Measurements from ENCODE around the gene FAM117B. TPM values are rescaled to one million over a fixed set of nuclear protein-coding genes. Genes with fewer than 3 reads are reported as not detected.

The FAM117B gene
- total RNA-seq, 1 experiment from 2014 or later: 8.0 TPM

DNA sequence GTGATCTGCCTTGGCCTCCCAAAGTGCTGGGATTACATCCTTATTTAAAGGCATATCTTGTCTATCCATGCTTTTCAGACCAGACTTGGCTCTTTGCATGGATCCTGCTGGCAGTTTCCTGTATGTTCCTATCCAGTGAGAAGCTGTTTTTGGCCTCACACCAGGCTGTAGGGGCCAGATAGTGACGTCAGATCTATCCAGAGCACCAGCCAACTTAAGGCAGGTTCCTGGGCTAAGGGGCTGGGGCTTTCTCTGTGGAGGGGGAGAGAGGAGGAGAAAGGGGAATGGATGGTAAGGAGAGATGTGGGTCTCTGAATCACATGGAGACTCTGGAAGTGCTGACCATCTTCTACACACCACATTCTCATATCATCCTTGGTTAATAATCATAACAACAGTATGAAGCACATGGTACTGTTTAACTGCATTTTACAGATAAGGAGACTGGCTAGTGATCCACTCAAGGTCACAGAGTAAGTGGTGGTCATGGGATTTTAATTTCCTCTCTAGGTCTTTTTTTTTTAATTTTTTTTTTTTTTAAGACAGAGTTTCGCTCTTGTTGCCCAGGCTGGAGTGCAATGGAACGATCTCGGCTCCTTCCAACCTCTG, 2.0 kb upstream of the FAM117B start:
- H3K27ac ChIP-seq (ENCODE audit: low read length): no peak overlapping the region
- H3K4me3 ChIP-seq (ENCODE audit: low read length): no peak overlapping the region
- no peaks in the 10 kb centered on the region for H3K27me3 ChIP-seq (ENCODE audit: low read length)
- no peak overlapping the region for H3K4me2 ChIP-seq (ENCODE audit: low read depth, low read length, poor library complexity, severe bottlenecking)
- no peaks in the 10 kb centered on the region for H3K9me2 ChIP-seq (replicated peaks; ENCODE audit: insufficient read depth, low read length)
- H3K9ac ChIP-seq (ENCODE audit: low read length): no peak overlapping the region
- H3K4me1 ChIP-seq (ENCODE audit: low read length): peaks cover 20% of the 10 kb centered on the region
- DNase-seq: no peak
- H2AFZ ChIP-seq (ENCODE audit: low read length): no peak overlapping the region
- H3K79me2 ChIP-seq (ENCODE audit: low read length): peaks cover 10% of the 10 kb centered on the region; the same call in 1 of the 2 replicates
- H3K36me3 ChIP-seq (ENCODE audit: insufficient read depth, low read length): no peaks in the 10 kb centered on the region
- no peaks in the 10 kb centered on the region for H3K9me3 ChIP-seq (ENCODE audit: low read length)
- peaks cover 4% of the 10 kb centered on the region; the same call in 1 of the 2 replicates for H4K20me1 ChIP-seq (ENCODE audit: insufficient read depth, low read depth, low read length)

DNA sequence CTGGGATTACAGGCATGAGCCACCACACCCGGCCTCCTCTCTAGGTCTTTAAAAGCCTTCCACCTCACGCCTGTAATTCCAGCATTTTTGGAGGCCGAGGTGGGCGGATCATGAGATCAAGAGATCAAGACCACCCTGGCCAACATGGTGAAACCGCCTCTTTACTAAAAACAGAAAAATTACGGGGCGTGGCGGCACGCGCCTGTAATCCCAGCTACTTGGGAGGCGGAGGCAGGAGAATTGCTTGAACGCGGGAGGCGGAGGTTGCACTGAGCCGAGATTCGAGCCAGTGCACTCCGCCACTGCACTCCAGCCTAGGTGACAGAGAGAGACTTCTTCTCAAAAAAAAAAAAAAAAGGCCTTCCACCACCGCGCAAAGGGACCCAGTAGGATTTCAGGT, 1.3 kb upstream of the FAM117B start:
- Histone ChIP-seq H3K4me2 (ENCODE audit: low read depth, low read length, poor library complexity, severe bottlenecking) (peak overlapping the region; percentile 76), H3K4me3 (ENCODE audit: low read length) (no peak overlapping the region)

DNA sequence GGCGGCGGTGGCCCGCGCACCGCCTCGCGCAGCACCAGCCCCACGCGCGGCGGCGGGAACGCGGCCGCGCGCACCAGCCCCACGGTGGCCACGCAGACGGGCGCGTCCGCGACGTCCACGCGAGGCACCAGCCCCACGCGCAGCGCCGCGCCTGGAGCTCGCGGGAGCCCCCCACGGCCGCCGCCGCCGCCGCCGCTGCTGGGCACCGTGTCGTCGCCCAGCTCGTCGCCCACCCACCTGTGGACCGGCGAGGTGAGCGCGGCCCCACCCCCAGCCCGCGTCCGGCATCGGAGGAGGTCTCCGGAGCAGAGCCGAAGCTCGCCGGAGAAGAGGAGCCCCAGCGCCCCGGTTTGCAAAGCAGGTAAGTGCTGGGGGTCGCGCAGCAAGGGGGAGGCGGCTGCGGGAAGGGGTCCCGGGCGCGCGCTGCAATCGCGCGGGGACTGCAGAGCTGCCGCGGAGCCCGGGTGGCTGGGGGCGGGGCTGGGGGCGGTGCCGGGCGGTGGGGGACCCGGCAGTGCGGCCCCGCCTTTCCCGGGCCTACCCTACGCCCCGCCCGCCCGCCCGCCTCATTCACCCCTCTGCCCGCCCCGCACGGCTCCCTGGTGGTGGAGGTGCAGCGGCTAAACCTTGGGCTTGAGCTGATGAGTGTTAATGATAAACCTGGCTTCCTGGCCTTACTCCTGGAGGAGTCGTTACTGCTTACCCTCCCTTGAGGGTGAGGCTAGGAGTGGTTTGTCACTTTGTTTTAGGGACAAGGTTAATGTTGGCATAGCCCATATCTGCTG, 851 bp downstream of the FAM117B start:
- Histone ChIP-seq H4K20me1 (ENCODE audit: insufficient read depth, low read depth, low read length) (peaks cover 11% of the 10 kb centered on the region; the same call in 1 of the 2 replicates), H3K4me1 (ENCODE audit: low read length) (peaks cover 20% of the 10 kb centered on the region), H3K27me3 (ENCODE audit: low read length) (no peaks in the 10 kb centered on the region), H3K9me2 (replicated peaks; ENCODE audit: insufficient read depth, low read length) (no peaks in the 10 kb centered on the region), H2AFZ (ENCODE audit: low read length) (peak overlapping the region; percentile 88), H3K4me3 (ENCODE audit: low read length) (peak overlapping the region; percentile 98), H3K9ac (ENCODE audit: low read length) (peak overlapping the region; percentile 98), H3K27ac (ENCODE audit: low read length) (no peak overlapping the region), H3K36me3 (ENCODE audit: insufficient read depth, low read length) (no peaks in the 10 kb centered on the region), H3K9me3 (ENCODE audit: low read length) (no peaks in the 10 kb centered on the region), H3K79me2 (ENCODE audit: low read length) (peaks cover 10% of the 10 kb centered on the region; the same call in 1 of the 2 replicates), H3K4me2 (ENCODE audit: low read depth, low read length, poor library complexity, severe bottlenecking) (peak overlapping the region; percentile 93)
- DNase-seq: peak; percentile 89

More for the DNA sequence above, 1.3 kb upstream of the FAM117B start:
- H3K9ac ChIP-seq (ENCODE audit: low read length): no peak overlapping the region
- DNase-seq: no peak
- H3K36me3 ChIP-seq (ENCODE audit: insufficient read depth, low read length): no peaks in the 10 kb centered on the region
- H2AFZ ChIP-seq (ENCODE audit: low read length): 0 out of 2 replicates have a peak overlapping the region, but pooled peaks have one; percentile 95
- peaks cover 10% of the 10 kb centered on the region; the same call in 1 of the 2 replicates for H3K79me2 ChIP-seq (ENCODE audit: low read length)
- H4K20me1 ChIP-seq (ENCODE audit: insufficient read depth, low read depth, low read length): peaks cover 7% of the 10 kb centered on the region; the same call in 1 of the 2 replicates
- no peaks in the 10 kb centered on the region for H3K27me3 ChIP-seq (ENCODE audit: low read length)
- H3K27ac ChIP-seq (ENCODE audit: low read length): no peak overlapping the region
- H3K9me3 ChIP-seq (ENCODE audit: low read length): no peaks in the 10 kb centered on the region
- peaks cover 20% of the 10 kb centered on the region for H3K4me1 ChIP-seq (ENCODE audit: low read length)
- H3K9me2 ChIP-seq (replicated peaks; ENCODE audit: insufficient read depth, low read length): no peaks in the 10 kb centered on the region

DNA sequence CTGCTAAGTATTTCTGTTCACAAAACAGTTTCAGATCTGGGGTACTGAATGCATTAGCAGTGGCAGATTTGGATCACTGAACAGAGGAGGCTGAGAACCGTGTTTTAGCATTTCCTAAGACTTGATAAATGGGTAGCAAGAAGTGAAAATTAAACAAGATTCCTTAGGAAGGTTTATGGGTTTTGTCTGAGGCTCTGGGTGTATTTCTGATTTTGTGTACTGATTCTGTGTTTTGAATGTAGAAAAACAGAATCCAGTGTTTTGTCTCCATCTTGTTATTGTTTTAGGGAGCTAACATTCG, 1.4 kb downstream of the FAM117B start:
- Histone ChIP-seq H3K79me2 (ENCODE audit: low read length) (peaks cover 10% of the 10 kb centered on the region; the same call in 1 of the 2 replicates), H3K27ac (ENCODE audit: low read length) (no peak overlapping the region), H3K9ac (ENCODE audit: low read length) (peak overlapping the region; percentile 75), H2AFZ (ENCODE audit: low read length) (peak overlapping the region; percentile 88), H3K9me3 (ENCODE audit: low read length) (no peaks in the 10 kb centered on the region), H3K36me3 (ENCODE audit: insufficient read depth, low read length) (no peaks in the 10 kb centered on the region), H3K27me3 (ENCODE audit: low read length) (no peaks in the 10 kb centered on the region), H3K4me2 (ENCODE audit: low read depth, low read length, poor library complexity, severe bottlenecking) (peak overlapping the region; percentile 93), H3K4me3 (ENCODE audit: low read length) (peak overlapping the region; percentile 77), H3K9me2 (replicated peaks; ENCODE audit: insufficient read depth, low read length) (no peaks in the 10 kb centered on the region), H3K4me1 (ENCODE audit: low read length) (peaks cover 20% of the 10 kb centered on the region), H4K20me1 (ENCODE audit: insufficient read depth, low read depth, low read length) (peaks cover 15% of the 10 kb centered on the region; the same call in 1 of the 2 replicates)
- no peak for DNase-seq

DNA sequence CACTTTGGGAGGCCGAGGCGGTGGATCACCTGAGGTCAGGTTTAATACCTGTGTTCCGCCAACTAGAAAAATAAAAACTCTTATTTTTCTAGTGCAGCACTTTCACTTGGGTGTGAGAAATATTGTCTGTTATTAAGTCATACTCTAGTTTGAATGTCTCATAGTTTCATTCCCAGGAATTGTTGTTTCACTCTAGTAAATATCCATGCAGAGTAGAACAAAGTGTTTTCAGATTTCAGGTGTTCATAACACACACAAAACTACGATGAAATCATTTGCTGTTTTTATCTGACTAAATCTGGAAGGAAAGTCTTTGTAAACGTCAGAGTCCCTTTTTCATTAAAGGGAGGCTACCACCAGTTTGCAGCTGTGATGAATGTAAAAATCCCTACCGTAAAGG, 4.0 kb downstream of the FAM117B start:
- H3K4me3 ChIP-seq (ENCODE audit: low read length): no peak overlapping the region
- H3K4me1 ChIP-seq (ENCODE audit: low read length): peaks cover 29% of the 10 kb centered on the region
- DNase-seq: no peak
- no peaks in the 10 kb centered on the region for H3K9me2 ChIP-seq (replicated peaks; ENCODE audit: insufficient read depth, low read length)
- no peaks in the 10 kb centered on the region for H3K27me3 ChIP-seq (ENCODE audit: low read length)
- H2AFZ ChIP-seq (ENCODE audit: low read length): no peak overlapping the region
- no peak overlapping the region for H3K27ac ChIP-seq (ENCODE audit: low read length)
- H3K36me3 ChIP-seq (ENCODE audit: insufficient read depth, low read length): no peaks in the 10 kb centered on the region
- H3K9ac ChIP-seq (ENCODE audit: low read length): no peak overlapping the region
- H3K4me2 ChIP-seq (ENCODE audit: low read depth, low read length, poor library complexity, severe bottlenecking): no peak overlapping the region
- H4K20me1 ChIP-seq (ENCODE audit: insufficient read depth, low read depth, low read length): peaks cover 22% of the 10 kb centered on the region; the same call in 1 of the 2 replicates
- peaks cover 10% of the 10 kb centered on the region; the same call in 1 of the 2 replicates for H3K79me2 ChIP-seq (ENCODE audit: low read length)
- H3K9me3 ChIP-seq (ENCODE audit: low read length): no peaks in the 10 kb centered on the region

DNA sequence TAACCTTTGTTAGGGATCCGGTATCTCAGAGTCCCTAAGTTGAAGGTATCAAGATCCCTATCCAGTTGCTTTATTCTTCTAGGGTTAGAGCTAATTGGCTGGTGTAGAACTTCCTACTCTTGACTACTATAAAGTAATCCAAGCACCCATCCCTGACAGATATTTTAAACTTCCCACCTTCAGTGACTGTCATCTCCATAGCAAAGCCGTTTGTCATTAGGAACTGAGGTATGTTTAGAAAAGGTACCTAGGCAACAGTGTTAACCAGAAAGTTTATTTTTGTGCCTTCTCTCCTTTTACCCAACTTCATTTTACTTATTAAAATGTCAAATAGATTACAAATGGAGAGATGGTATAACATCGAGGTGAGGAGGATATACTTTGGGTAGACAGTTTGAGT, 4.5 kb downstream of the FAM117B start:
- Histone ChIP-seq H3K27ac (ENCODE audit: low read length) (no peak overlapping the region), H2AFZ (ENCODE audit: low read length) (no peak overlapping the region), H3K27me3 (ENCODE audit: low read length) (no peaks in the 10 kb centered on the region), H3K9me3 (ENCODE audit: low read length) (no peaks in the 10 kb centered on the region), H3K4me1 (ENCODE audit: low read length) (peaks cover 24% of the 10 kb centered on the region), H3K9ac (ENCODE audit: low read length) (no peak overlapping the region), H3K79me2 (ENCODE audit: low read length) (peaks cover 11% of the 10 kb centered on the region; the same call in 1 of the 2 replicates), H3K4me3 (ENCODE audit: low read length) (no peak overlapping the region), H3K36me3 (ENCODE audit: insufficient read depth, low read length) (no peaks in the 10 kb centered on the region), H4K20me1 (ENCODE audit: insufficient read depth, low read depth, low read length) (peaks cover 23% of the 10 kb centered on the region; the same call in 1 of the 2 replicates), H3K9me2 (replicated peaks; ENCODE audit: insufficient read depth, low read length) (no peaks in the 10 kb centered on the region), H3K4me2 (ENCODE audit: low read depth, low read length, poor library complexity, severe bottlenecking) (no peak overlapping the region)
- no peak for DNase-seq

DNA sequence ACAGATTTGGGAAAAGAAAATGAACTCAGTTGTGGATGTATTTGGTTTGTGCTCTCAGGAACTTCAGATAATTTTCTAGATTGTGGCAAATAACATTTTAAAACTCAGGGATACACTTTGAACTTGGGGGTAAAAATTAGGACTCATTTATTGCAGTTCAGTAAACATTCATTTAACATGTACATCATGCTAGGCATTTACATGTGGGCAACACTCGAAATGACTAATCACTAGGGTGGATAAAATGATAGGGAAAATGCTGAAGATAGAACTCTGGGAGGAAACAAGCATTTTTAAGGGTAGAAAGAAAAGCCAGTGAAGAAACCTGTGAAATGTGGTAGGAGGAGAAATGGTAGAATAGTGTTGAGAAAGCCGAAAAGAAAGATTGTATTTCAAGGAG, 7.8 kb downstream of the FAM117B start:
- H4K20me1 ChIP-seq (ENCODE audit: insufficient read depth, low read depth, low read length): peaks cover 32% of the 10 kb centered on the region
- no peak for DNase-seq
- peaks cover 6% of the 10 kb centered on the region; the same call in 1 of the 2 replicates for H3K79me2 ChIP-seq (ENCODE audit: low read length)
- no peaks in the 10 kb centered on the region for H3K9me3 ChIP-seq (ENCODE audit: low read length)
- H3K4me3 ChIP-seq (ENCODE audit: low read length): no peak overlapping the region
- no peak overlapping the region for H3K9ac ChIP-seq (ENCODE audit: low read length)
- no peaks in the 10 kb centered on the region for H3K9me2 ChIP-seq (replicated peaks; ENCODE audit: insufficient read depth, low read length)
- H3K4me1 ChIP-seq (ENCODE audit: low read length): peaks cover 13% of the 10 kb centered on the region
- no peaks in the 10 kb centered on the region for H3K36me3 ChIP-seq (ENCODE audit: insufficient read depth, low read length)
- no peaks in the 10 kb centered on the region for H3K27me3 ChIP-seq (ENCODE audit: low read length)
- no peak overlapping the region for H3K4me2 ChIP-seq (ENCODE audit: low read depth, low read length, poor library complexity, severe bottlenecking)
- no peak overlapping the region for H2AFZ ChIP-seq (ENCODE audit: low read length)
- no peak overlapping the region for H3K27ac ChIP-seq (ENCODE audit: low read length)
